Measurements from ENCODE around the gene AGTR1. TPM values are rescaled to one million over a fixed set of nuclear protein-coding genes. Genes with fewer than 3 reads are reported as not detected.

The AGTR1 gene
- total and polyA plus RNA-seq, 2 of the 13 experiments (the other 11 are each of a cell fraction or from before 2014, with no cell fraction given), result 0.64 to 1.5 TPM

GRCh38 chr3:148708409-148708808 is 10.7 kb downstream of the AGTR1 start:
- Histone ChIP-seq H3K79me2 (ENCODE audit: insufficient read depth, low read length) (no peaks in the 10 kb centered on the region), H3K4me2 (ENCODE audit: low read depth, low read length) (no peak overlapping the region), H3K27me3 (ENCODE audit: control insufficient read depth in 1 of 2, insufficient read depth in 2 of 2, low read length in 2 of 2) (no peaks in the 10 kb centered on the region), H3K36me3 (replicated peaks in 1 of 2; ENCODE audit: control insufficient read depth in 1 of 2, insufficient read depth in 2 of 2, low read length in 2 of 2) (no peaks in the 10 kb centered on the region), H2AFZ (ENCODE audit: low read length) (no peak overlapping the region), H4K20me1 (ENCODE audit: insufficient read depth, low read length) (no peaks in the 10 kb centered on the region), H3K4me1 (ENCODE audit: insufficient read depth, low read length) (peaks cover 52% of the 10 kb centered on the region), H3K27ac (ENCODE audit: extremely low read length, insufficient read depth, low read length) (no peak overlapping the region), H3K9me3 (ENCODE audit: low read length) (no peaks in the 10 kb centered on the region), H3K9ac (ENCODE audit: insufficient read depth, low read depth, low read length) (no peak overlapping the region), H3K4me3 (replicated peaks in 1 of 3; ENCODE audit: insufficient read depth in 1 of 3, low read depth in 2 of 3, low read length in 3 of 3) (no peak overlapping the region)
- CTCF ChIA-PET (ENCODE audit: low intra/inter-chr PET ratio, low total read pairs), result no interaction called here
- POLR2A ChIA-PET, result interaction anchor here (4.0 kb wide), 1 partner anchor 107 kb away, joined by 24 read pairs; no protein-coding TSS in a partner anchor
- no peak for FAIRE-seq
- intact Hi-C loops (cut with micrococcal nuclease; ENCODE audit: unreplicated experiment), result loop anchor here (2.0 kb wide), 1 partner anchor 108 kb away; no protein-coding TSS in a partner anchor
- no peak for ATAC-seq
- WGBS (ENCODE audit: low lambda C conversion rate), result 97% methylated on average over 5 of the region's 5 CpGs
- in situ Hi-C loops (cut with HindIII; ENCODE audit: extremely low pct_ligation_motif_present, low pct_unique_long_range_greater_than_20kb), result no loop called here
- DNase-seq (ENCODE audit: low spot score), result no peak
- TF ChIP-seq CBX5 (CRISPR knock-in tag; IDR thresholded peaks at IDR 0.05; ENCODE audit: borderline replicate concordance) (no peak), ZFP36L1 (CRISPR knock-in tag; IDR thresholded peaks at IDR 0.05) (no peak), ZNF567 (CRISPR knock-in tag; IDR thresholded peaks at IDR 0.05; ENCODE audit: borderline replicate concordance) (no peak), KMT2A (CRISPR knock-in tag; IDR thresholded peaks at IDR 0.05) (no peak), HNRNPUL1 (IDR thresholded peaks at IDR 0.05; ENCODE audit: low read depth, low read length) (no peak), PHF21A (CRISPR knock-in tag; IDR thresholded peaks at IDR 0.05) (no peak), HOXA5 (CRISPR knock-in tag; IDR thresholded peaks at IDR 0.05) (no peak), GABPA (IDR thresholded peaks at IDR 0.05; ENCODE audit: low read depth, low read length) (no peak), GABPA (CRISPR knock-in tag; IDR thresholded peaks at IDR 0.05; ENCODE audit: low read depth) (no peak), ZNF558 (CRISPR knock-in tag; IDR thresholded peaks at IDR 0.05; ENCODE audit: borderline replicate concordance) (no peak), ARID5B (CRISPR knock-in tag; IDR thresholded peaks at IDR 0.05) (no peak), DRAP1 (CRISPR knock-in tag; IDR thresholded peaks at IDR 0.05) (no peak), TBX3 (IDR thresholded peaks at IDR 0.05; ENCODE audit: borderline replicate concordance) (no peak), ZNF550 (CRISPR knock-in tag; IDR thresholded peaks at IDR 0.05; ENCODE audit: borderline replicate concordance) (no peak), ZNF788 (CRISPR knock-in tag; IDR thresholded peaks at IDR 0.05; ENCODE audit: borderline replicate concordance) (no peak), AGO1 (IDR thresholded peaks at IDR 0.05; ENCODE audit: low read depth, low read length, poor library complexity, severe bottlenecking) (no peak), SALL1 (CRISPR knock-in tag; IDR thresholded peaks at IDR 0.05) (no peak)
- TF ChIP-seq, protein P1, sequence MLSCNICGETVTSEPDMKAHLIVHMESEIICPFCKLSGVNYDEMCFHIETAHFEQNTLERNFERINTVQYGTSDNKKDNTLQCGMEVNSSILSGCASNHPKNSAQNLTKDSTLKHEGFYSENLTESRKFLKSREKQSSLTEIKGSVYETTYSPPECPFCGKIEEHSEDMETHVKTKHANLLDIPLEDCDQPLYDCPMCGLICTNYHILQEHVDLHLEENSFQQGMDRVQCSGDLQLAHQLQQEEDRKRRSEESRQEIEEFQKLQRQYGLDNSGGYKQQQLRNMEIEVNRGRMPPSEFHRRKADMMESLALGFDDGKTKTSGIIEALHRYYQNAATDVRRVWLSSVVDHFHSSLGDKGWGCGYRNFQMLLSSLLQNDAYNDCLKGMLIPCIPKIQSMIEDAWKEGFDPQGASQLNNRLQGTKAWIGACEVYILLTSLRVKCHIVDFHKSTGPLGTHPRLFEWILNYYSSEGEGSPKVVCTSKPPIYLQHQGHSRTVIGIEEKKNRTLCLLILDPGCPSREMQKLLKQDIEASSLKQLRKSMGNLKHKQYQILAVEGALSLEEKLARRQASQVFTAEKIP (CRISPR knock-in tag; IDR thresholded peaks at IDR 0.05; ENCODE audit: borderline replicate concordance), result no peak
- TF ChIP-seq, protein P2, sequence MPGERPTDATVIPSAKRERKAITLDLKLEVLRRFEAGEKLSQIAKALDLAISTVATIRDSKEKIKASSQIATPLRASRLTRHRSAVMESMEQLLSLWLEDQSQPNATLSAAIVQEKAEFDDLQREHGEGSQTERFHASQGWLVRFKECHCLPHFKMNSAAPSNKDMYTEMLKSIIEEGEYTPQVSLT (CRISPR knock-in tag; IDR thresholded peaks at IDR 0.05; ENCODE audit: borderline replicate concordance, low read depth), result no peak
- no TSS peak for BruUV-seq (replicated peaks)
